ENCODE results near the gene DICER1.
"Not testable (repeated sequence)": the region's sequence is repeated elsewhere in the genome, so short reads cannot be mapped to it uniquely, and the experiment has no call there.

- not testable (repeated sequence) for TF ChIP-seq CTCF, POLR2A (IDR thresholded peaks at IDR 0.05)
These were observed 44.4 kb upstream of the DICER1 start for GRCh38 chr14:95201745-95202144.

Data from adrenal gland (tissue), 5 donors.